Neural cell (in vitro differentiated cells): ENCODE results near the gene EPB41L5. TPM values are rescaled to one million over a fixed set of nuclear protein-coding genes. Genes with fewer than 3 reads are reported as not detected.
"Not testable (repeated sequence)": the region's sequence is repeated elsewhere in the genome, so short reads cannot be mapped to it uniquely, and the experiment has no call there.

Experiments used
- H2AFZ ChIP-seq: fragments of 200-600, 300-800 bp; sonication (generic), shearing (Covaris generic); 2 replicates; pipeline ENCODE4 v1.6.0; 2014; ENCODE audit warnings: low read depth, mild to moderate bottlenecking, antibody characterized with exemption, low read length, moderate library complexity
- H3F3A ChIP-seq: fragments of 200-600 bp; shearing (Covaris generic); 2 replicates; pipeline ENCODE4 v1.6.1; 2016; ENCODE audit warnings: mild to moderate bottlenecking, moderate library complexity, mixed read lengths, antibody characterized with exemption, low read length; ENCODE audit not compliant: insufficient read depth, poor library complexity, severe bottlenecking
- H3K27ac ChIP-seq: fragments of 200-600, 300-800 bp; sonication (generic), shearing (Covaris generic); 2 replicates; pipeline ENCODE4 v1.5.1; 2014; ENCODE audit warnings: mild to moderate bottlenecking, low read length, moderate library complexity
- H3K27me3 ChIP-seq: fragments of 300-800, 200-600 bp; sonication (generic), shearing (Covaris generic); 2 replicates; pipeline ENCODE4 v1.6.0; 2014; ENCODE audit warnings: mild to moderate bottlenecking, low read depth, low read length, moderate library complexity; ENCODE audit not compliant: insufficient read depth
- H3K36me3 ChIP-seq: fragments of 300-800, 200-600 bp; sonication (generic), shearing (Covaris generic); 2 replicates; pipeline ENCODE4 v1.5.1; 2014; ENCODE audit warnings: mild to moderate bottlenecking, antibody characterized with exemption, low read length, moderate library complexity; ENCODE audit not compliant: insufficient read depth
- H3K4me2 ChIP-seq: fragments of 300-800, 200-600 bp; sonication (generic), shearing (Covaris generic); 2 replicates; pipeline ENCODE4 v1.6.0; 2014; ENCODE audit warnings: mild to moderate bottlenecking, low read length
- H3K4me3 ChIP-seq: fragments of 300-800, 200-600 bp; sonication (generic), shearing (Covaris generic); 2 replicates; pipeline ENCODE4 v1.5.1; 2014; ENCODE audit warnings: mild to moderate bottlenecking, low read length, moderate library complexity
- H3K79me2 ChIP-seq: fragments of 200-600 bp; shearing (Covaris generic); replicated peaks from 2 replicates; pipeline ENCODE4 v1.6.0; 2014; ENCODE audit warnings: mild to moderate bottlenecking, low read length, moderate library complexity; ENCODE audit not compliant: insufficient read depth
- H3K9ac ChIP-seq: fragments of 300-800, 200-600 bp; sonication (generic), shearing (Covaris generic); 2 replicates; pipeline ENCODE4 v1.6.1; 2016; ENCODE audit warnings: mild to moderate bottlenecking, low read length, mixed read lengths
- H3K9me2 ChIP-seq: fragments of 200-600 bp; shearing (Covaris generic); 2 replicates; pipeline ENCODE4 v1.6.1; 2016; ENCODE audit warnings: mild to moderate bottlenecking, low read length, mixed read lengths; ENCODE audit not compliant: insufficient read depth
- H3K9me3 ChIP-seq: fragments of 200-600, 300-800 bp; sonication (generic), shearing (Covaris generic); 2 replicates; pipeline ENCODE4 v1.6.1; 2016; ENCODE audit warnings: mild to moderate bottlenecking, mixed run types, low read length, moderate library complexity, mixed read lengths
- H4K20me1 ChIP-seq: fragments of 200-600 bp; shearing (Covaris generic); 2 replicates; pipeline ENCODE4 v1.6.1; 2016; ENCODE audit warnings: mild to moderate bottlenecking, mixed run types; ENCODE audit not compliant: insufficient read depth
- CTCF ChIP-seq: fragments of 450-650 bp; IDR thresholded peaks from 2 replicates; pipeline ENCODE4 v1.5.1; 2014; ENCODE audit warnings: antibody characterized with exemption, mild to moderate bottlenecking, moderate library complexity; ENCODE audit not compliant: poor library complexity, severe bottlenecking
- EP300 ChIP-seq: fragments of 450-650 bp; conservative IDR thresholded peaks from 2 replicates; pipeline ENCODE4 v1.6.1; 2014; ENCODE audit warnings: antibody characterized with exemption, mild to moderate bottlenecking, moderate library complexity; ENCODE audit not compliant: poor library complexity, severe bottlenecking
- EZH2 ChIP-seq: fragments of 200-600, 300-800 bp; shearing (Covaris generic), sonication (generic); IDR thresholded peaks from 2 replicates; pipeline ENCODE4 v1.6.1; 2014; ENCODE audit warnings: antibody characterized with exemption, low read length, borderline replicate concordance, mild to moderate bottlenecking; ENCODE audit not compliant: insufficient read depth, poor library complexity, severe bottlenecking
- MXI1 ChIP-seq: fragments of 450-650 bp; conservative IDR thresholded peaks from 2 replicates; pipeline ENCODE4 v1.6.1; 2014; ENCODE audit warnings: antibody characterized with exemption, mild to moderate bottlenecking; ENCODE audit not compliant: poor library complexity, severe bottlenecking
- POLR2AphosphoS5 ChIP-seq: IDR thresholded peaks from 2 replicates; pipeline ENCODE4 v1.6.1; 2012
- RAD21 ChIP-seq: fragments of 450-650 bp; conservative IDR thresholded peaks from 2 replicates; pipeline ENCODE4 v1.6.1; 2014; ENCODE audit warnings: antibody characterized with exemption, mild to moderate bottlenecking, moderate library complexity
- REST ChIP-seq: IDR thresholded peaks from 2 replicates; pipeline ENCODE4 v1.6.1; 2012; ENCODE audit warnings: borderline replicate concordance
- SMC3 ChIP-seq: fragments of 450-650 bp; conservative IDR thresholded peaks from 2 replicates; pipeline ENCODE4 v1.6.1; 2014; ENCODE audit warnings: antibody characterized with exemption, mild to moderate bottlenecking, moderate library complexity; ENCODE audit not compliant: poor library complexity
- TAF1 ChIP-seq: IDR thresholded peaks from 2 replicates; pipeline ENCODE4 v1.6.1; 2012; ENCODE audit warnings: low read depth
- polyA plus RNA-seq: library from polyadenylated mRNA; depleted of rRNA; stranded (reverse); fragments of >200 nt; gene quantifications from 2 replicates; pipeline ENCODE4 v1.2.3, GENCODE V29; 2014

EPB41L5 gene
- polyA plus RNA-seq, 1 donor from 2014 or later, result 32.9 TPM

- H3K9me3 ChIP-seq, result no peaks in the 10 kb centered on the region
- no peak overlapping the region for H3K9ac ChIP-seq
- H3K36me3 ChIP-seq, result no peaks in the 10 kb centered on the region
- no peak overlapping the region for H2AFZ ChIP-seq
- no peak overlapping the region for H3K27ac ChIP-seq
- H3K9me2 ChIP-seq, result no peaks in the 10 kb centered on the region
- no peak overlapping the region for H3K4me2 ChIP-seq
- TF ChIP-seq EP300, result no peak
- H4K20me1 ChIP-seq, result no peaks in the 10 kb centered on the region
- H3K79me2 ChIP-seq, result no peaks in the 10 kb centered on the region
- H3K4me3 ChIP-seq, result no peak overlapping the region
- H3F3A ChIP-seq, result no peaks in the 10 kb centered on the region
- no peaks in the 10 kb centered on the region for H3K27me3 ChIP-seq
Measured at GRCh38 chr2:120066800-120067547, 54.1 kb downstream of the EPB41L5 start.

- not testable (repeated sequence) for H3K36me3 ChIP-seq, H3K27ac ChIP-seq, H3K9ac ChIP-seq, H3K79me2 ChIP-seq, H3K9me3 ChIP-seq, H3F3A ChIP-seq, H2AFZ ChIP-seq, H3K9me2 ChIP-seq, H4K20me1 ChIP-seq, H3K4me3 ChIP-seq, H3K4me2 ChIP-seq, H3K27me3 ChIP-seq
Measured at GRCh38 chr2:120068040-120068658, 55.3 kb downstream of the EPB41L5 start.

GRCh38 chr2:120075545-120075944 is 62.7 kb downstream of the EPB41L5 start:
- Histone ChIP-seq H3K36me3 (peaks cover 6% of the 10 kb centered on the region), H3K9me2 (no peaks in the 10 kb centered on the region), H3K9me3 (no peaks in the 10 kb centered on the region), H3K79me2 (no peaks in the 10 kb centered on the region), H3K27ac (no peak overlapping the region), H3K4me3 (no peak overlapping the region), H3K27me3 (no peaks in the 10 kb centered on the region), H4K20me1 (no peaks in the 10 kb centered on the region), H3K4me2 (no peak overlapping the region), H2AFZ (no peak overlapping the region), H3F3A (no peaks in the 10 kb centered on the region), H3K9ac (no peak overlapping the region)
- TF ChIP-seq EP300 (no peak), EZH2 (no peak), TAF1 (no peak), SMC3 (no peak), RAD21 (no peak)

- Histone ChIP-seq H3K4me2 (no peak overlapping the region), H3K79me2 (no peaks in the 10 kb centered on the region), H3K9me2 (no peaks in the 10 kb centered on the region), H3K36me3 (peaks cover 6% of the 10 kb centered on the region), H3F3A (no peaks in the 10 kb centered on the region), H3K27ac (no peak overlapping the region), H3K27me3 (no peaks in the 10 kb centered on the region), H3K9me3 (no peaks in the 10 kb centered on the region), H3K4me3 (no peak overlapping the region), H2AFZ (no peak overlapping the region), H4K20me1 (no peaks in the 10 kb centered on the region), H3K9ac (no peak overlapping the region)
- no peak for TF ChIP-seq TAF1
- no peak for TF ChIP-seq REST
- no peak for TF ChIP-seq EP300
- no peak for TF ChIP-seq RAD21
- no peak for TF ChIP-seq EZH2
- TF ChIP-seq MXI1, result no peak
- no peak for TF ChIP-seq CTCF
- no peak for TF ChIP-seq POLR2AphosphoS5
- no peak for TF ChIP-seq SMC3
Measured at GRCh38 chr2:120077896-120078295, 65.0 kb downstream of the EPB41L5 start.
